ENCODE measurements around the gene KRT2.

GRCh38 chr12:52655720-52656124, 3.7 kb upstream of the KRT2 start:
- TF ChIP-seq, protein P1, sequence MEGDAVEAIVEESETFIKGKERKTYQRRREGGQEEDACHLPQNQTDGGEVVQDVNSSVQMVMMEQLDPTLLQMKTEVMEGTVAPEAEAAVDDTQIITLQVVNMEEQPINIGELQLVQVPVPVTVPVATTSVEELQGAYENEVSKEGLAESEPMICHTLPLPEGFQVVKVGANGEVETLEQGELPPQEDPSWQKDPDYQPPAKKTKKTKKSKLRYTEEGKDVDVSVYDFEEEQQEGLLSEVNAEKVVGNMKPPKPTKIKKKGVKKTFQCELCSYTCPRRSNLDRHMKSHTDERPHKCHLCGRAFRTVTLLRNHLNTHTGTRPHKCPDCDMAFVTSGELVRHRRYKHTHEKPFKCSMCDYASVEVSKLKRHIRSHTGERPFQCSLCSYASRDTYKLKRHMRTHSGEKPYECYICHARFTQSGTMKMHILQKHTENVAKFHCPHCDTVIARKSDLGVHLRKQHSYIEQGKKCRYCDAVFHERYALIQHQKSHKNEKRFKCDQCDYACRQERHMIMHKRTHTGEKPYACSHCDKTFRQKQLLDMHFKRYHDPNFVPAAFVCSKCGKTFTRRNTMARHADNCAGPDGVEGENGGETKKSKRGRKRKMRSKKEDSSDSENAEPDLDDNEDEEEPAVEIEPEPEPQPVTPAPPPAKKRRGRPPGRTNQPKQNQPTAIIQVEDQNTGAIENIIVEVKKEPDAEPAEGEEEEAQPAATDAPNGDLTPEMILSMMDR (IDR thresholded peaks at IDR 0.05 in 8 of 11, conservative IDR thresholded peaks at IDR 0.05 in 3 of 11), result no peak
- TF ChIP-seq POLR2A (IDR thresholded peaks at IDR 0.05), result no peak
- TF ChIP-seq POLR2AphosphoS5 (IDR thresholded peaks at IDR 0.05), result no peak

Data from spleen (tissue), 7 donors.